ENCODE measurements around the gene SEMA4D.
A peak's percentile ranks its signal among the peaks of the same experiment; 100 is the strongest.

Gene SEMA4D, protein sequence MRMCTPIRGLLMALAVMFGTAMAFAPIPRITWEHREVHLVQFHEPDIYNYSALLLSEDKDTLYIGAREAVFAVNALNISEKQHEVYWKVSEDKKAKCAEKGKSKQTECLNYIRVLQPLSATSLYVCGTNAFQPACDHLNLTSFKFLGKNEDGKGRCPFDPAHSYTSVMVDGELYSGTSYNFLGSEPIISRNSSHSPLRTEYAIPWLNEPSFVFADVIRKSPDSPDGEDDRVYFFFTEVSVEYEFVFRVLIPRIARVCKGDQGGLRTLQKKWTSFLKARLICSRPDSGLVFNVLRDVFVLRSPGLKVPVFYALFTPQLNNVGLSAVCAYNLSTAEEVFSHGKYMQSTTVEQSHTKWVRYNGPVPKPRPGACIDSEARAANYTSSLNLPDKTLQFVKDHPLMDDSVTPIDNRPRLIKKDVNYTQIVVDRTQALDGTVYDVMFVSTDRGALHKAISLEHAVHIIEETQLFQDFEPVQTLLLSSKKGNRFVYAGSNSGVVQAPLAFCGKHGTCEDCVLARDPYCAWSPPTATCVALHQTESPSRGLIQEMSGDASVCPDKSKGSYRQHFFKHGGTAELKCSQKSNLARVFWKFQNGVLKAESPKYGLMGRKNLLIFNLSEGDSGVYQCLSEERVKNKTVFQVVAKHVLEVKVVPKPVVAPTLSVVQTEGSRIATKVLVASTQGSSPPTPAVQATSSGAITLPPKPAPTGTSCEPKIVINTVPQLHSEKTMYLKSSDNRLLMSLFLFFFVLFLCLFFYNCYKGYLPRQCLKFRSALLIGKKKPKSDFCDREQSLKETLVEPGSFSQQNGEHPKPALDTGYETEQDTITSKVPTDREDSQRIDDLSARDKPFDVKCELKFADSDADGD

DNA sequence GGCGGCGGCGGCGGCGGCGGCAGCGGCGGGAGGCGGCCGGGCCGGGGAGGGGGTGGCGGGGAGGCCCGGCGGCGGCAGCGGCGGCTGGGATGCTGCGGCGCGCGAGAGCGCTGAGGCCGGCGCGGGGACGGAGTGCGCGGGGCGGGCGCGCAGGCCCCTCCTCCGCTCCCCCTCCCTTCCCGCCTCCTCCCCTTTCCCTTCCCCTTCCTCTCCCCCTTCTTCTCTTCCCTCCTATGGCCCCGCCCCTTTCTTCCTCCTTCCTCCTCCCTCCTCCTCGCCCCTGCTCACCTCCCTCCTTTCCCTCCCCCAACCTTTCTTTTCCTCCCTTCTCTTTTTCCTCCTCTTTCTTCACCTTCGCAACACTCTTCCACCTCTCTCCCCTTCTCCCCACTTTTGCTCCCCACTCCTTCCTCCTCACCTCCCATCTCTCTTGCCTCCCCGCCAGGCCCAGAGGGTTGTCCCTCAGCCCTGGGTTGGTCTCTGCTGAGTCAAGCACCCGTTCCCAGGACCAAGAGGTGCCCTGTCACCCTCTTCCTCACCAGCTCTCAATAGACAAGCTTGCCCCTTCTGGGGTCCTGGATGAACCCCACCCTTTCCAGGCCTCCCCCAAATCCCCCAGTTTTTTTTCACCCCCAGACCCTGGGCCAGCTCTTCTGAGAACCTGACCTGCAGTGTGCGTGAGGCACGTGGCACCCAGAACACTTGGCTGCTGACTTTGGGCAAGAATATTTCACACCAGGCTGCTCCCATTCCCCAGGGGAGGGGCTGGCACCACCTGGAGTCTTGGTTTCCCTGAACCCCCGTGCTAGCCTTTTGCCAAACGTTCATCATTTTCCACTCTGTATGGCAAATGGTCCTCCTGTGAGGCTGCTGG lies at the start of gene SEMA4D:
TSS of gene SEMA4D (minus strand) at position 136 of the 874 bp plus-strand sequence. CDS start 92,657 bp downstream, outside the sequence.
- DNase-seq (ENCODE audit: low read depth, low spot score), result peak; percentile 23
- in situ Hi-C loops (cut with HindIII; ENCODE audit: low sequenced_read_pairs), result no loop called here
- peak within 1 kb of the TSS; percentile 49 for H3K4me3 ChIP-seq (ENCODE audit: low read depth, low read length)
- TF ChIP-seq, protein P1, sequence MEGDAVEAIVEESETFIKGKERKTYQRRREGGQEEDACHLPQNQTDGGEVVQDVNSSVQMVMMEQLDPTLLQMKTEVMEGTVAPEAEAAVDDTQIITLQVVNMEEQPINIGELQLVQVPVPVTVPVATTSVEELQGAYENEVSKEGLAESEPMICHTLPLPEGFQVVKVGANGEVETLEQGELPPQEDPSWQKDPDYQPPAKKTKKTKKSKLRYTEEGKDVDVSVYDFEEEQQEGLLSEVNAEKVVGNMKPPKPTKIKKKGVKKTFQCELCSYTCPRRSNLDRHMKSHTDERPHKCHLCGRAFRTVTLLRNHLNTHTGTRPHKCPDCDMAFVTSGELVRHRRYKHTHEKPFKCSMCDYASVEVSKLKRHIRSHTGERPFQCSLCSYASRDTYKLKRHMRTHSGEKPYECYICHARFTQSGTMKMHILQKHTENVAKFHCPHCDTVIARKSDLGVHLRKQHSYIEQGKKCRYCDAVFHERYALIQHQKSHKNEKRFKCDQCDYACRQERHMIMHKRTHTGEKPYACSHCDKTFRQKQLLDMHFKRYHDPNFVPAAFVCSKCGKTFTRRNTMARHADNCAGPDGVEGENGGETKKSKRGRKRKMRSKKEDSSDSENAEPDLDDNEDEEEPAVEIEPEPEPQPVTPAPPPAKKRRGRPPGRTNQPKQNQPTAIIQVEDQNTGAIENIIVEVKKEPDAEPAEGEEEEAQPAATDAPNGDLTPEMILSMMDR (IDR thresholded peaks at IDR 0.05; ENCODE audit: low read depth, low read length), result no peak

DNA sequence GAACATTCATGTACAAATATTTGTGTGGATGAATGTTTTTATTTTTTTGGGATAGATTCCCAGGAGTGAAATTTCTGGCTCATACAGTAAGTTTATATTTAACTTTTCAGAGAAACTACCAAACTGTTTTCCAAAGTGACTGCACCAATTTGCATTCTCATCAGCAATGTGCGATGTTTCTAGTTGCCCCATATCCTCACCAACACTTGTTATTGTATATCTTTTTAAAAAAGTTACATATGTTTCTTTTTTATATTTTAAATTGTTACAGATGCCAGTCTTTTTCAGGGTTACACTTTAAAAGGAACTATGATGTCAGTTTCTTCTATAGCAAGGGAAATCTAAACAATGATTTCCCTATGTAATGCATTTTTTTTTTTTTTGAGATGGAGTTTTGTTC lies 49.1 kb upstream of the SEMA4D start:
- DNase-seq (ENCODE audit: low read depth, low spot score), result no peak
- H3K4me3 ChIP-seq (ENCODE audit: low read depth, low read length), result no peak overlapping the region
- in situ Hi-C loops (cut with HindIII; ENCODE audit: low sequenced_read_pairs), result no loop called here
- TF ChIP-seq, protein P1 (IDR thresholded peaks at IDR 0.05; ENCODE audit: low read depth, low read length), result no peak

DNA sequence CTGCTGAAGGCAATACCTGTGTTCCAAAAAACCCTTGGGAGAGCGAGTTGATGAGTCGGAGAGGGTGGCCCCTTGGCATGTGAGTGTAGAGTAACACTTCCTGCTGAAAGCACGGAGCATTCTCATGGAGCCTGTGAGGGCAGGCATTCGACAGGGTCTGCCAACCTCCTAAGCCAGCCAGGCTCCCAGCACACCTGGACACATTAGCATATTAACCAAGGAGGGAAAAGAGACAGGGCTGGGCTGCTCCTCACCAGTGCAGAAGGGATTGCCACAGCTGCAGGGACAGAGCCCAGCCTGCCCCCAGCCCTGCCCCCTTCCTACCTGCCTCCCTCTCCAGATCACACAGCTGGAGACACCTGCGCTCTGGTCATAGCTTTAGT lies 46.4 kb upstream of the SEMA4D start:
- TF ChIP-seq, protein P1 (IDR thresholded peaks at IDR 0.05; ENCODE audit: low read depth, low read length), result no peak
- DNase-seq (ENCODE audit: low read depth, low spot score), result no peak
- no peak overlapping the region for H3K4me3 ChIP-seq (ENCODE audit: low read depth, low read length)
- in situ Hi-C loops (cut with HindIII; ENCODE audit: low sequenced_read_pairs), result no loop called here

DNA sequence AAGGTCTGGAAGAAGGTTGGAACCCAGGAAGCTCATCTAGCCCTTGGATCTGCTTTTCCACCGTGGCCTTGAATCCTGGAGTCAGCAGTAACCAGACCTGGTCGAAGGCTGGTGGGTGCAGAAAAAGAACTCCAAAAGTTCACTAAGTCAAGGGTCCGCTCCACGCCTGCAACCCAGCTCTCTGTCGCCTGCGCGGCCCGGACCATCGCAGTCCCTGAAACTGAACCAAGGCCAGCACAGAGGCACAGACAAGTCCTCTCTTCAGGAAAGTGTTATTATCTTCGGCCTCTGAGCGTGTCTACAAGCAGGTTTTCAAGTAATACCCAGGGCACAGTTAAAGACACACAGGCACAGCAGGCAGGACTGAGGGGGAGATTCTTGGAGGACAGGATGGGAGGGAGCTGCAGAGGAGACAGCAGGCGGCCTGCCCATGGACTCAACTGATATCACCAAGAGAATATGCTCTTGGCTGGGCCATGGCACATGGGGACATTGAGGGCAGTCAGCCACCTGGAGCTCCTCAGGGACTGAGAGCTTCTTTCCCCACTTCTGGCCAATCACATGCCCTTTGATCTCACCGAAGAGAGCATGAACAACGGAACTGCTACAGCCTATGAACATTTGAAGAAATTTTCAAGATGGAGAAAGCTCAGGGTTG lies 45.8 kb upstream of the SEMA4D start:
- TF ChIP-seq, protein P1 (IDR thresholded peaks at IDR 0.05; ENCODE audit: low read depth, low read length), result no peak
- in situ Hi-C loops (cut with HindIII; ENCODE audit: low sequenced_read_pairs), result no loop called here
- no peak overlapping the region for H3K4me3 ChIP-seq (ENCODE audit: low read depth, low read length)
- no peak for DNase-seq (ENCODE audit: low read depth, low spot score)

DNA sequence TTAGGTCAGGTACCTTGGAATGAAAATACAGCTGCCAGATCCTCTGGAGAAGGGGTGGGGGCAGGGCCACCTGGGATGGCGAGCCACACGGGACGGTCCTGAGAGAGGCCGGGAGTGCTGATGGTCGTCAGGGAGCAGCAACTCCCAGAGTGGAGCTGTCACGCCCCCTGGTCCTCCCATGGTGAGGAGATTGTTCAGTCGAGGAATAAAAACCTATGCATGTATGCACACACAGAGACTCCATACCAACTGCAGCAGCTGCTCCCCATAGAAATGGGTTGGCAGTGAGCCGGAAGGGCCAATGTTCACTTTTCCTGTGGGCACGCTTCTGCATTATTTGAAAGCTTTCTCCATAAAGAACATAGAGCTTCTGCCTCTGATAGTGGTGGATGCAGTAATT lies 45.2 kb upstream of the SEMA4D start:
- DNase-seq (ENCODE audit: low read depth, low spot score), result no peak
- in situ Hi-C loops (cut with HindIII; ENCODE audit: low sequenced_read_pairs), result no loop called here
- TF ChIP-seq, protein P1 (IDR thresholded peaks at IDR 0.05; ENCODE audit: low read depth, low read length), result no peak
- no peak overlapping the region for H3K4me3 ChIP-seq (ENCODE audit: low read depth, low read length)

Data from astrocyte of the spinal cord (primary cell).